GM18520 (cell line): ENCODE data around the gene PCDHB16.
"Not testable (repeated sequence)": the region's sequence is repeated elsewhere in the genome, so short reads cannot be mapped to it uniquely, and the experiment has no call there.

Source experiments
- ATAC-seq: cut with Tn5 transposase; IDR thresholded peaks from one replicate; pipeline ENCODE4 v1.9.1; 2021; ENCODE audit not compliant: unreplicated experiment

PCDHB16 gene

DNA sequence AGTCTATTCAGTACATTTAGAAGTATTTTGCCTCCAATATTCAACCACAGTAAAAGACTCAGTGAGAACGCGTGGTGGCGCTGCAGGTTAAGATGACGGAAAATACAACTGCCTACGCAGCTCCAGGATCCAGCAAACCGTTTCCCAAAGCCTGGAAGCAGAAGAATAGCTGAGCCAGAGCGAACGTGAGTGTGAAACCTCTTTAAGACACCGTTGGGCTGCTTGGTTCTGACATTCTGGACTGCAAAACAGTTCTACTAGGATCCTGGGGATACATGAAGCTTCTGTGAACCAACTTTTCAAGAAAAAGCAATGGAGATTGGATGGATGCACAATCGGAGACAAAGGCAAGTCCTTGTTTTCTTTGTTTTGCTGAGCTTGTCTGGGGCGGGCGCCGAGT is at the start of gene PCDHB16:
Gene PCDHB16, plus strand, starts transcription at position 140 of the 400 bp plus-strand sequence. Its CDS starts 173 bp downstream, at position 313.
- ATAC-seq, result no peak

DNA sequence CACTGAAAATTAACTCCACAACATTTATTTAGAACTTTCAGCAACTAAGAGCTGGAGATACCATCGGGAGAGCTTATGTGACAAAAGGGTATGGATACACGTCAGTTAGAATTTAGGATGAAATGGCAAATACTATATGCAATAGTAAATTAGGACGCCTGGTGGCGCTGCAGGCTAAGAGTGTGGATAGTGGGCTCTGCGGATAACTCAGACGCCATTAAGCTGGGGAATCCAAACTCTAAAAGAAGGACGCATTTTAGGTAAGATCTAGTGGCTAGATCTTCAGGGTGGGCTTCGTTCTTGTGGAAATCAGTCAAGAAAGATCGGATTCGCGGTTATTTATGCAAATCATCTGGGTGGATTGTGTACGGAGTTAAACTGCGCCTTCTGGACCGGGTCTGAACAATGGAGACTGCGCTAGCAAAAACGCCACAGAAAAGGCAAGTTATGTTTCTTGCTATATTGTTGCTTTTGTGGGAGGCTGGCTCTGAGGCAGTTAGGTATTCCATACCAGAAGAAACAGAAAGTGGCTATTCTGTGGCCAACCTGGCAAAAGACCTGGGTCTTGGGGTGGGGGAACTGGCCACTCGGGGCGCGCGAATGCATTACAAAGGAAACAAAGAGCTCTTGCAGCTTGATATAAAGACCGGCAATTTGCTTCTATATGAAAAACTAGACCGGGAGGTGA is 47.0 kb upstream of the PCDHB16 start, which contains the start of gene PCDHB5:
Gene PCDHB5, plus strand, starts transcription at position 177 of the 688 bp plus-strand sequence. Its CDS starts 229 bp downstream, at position 406.
- ATAC-seq, result no peak

DNA sequence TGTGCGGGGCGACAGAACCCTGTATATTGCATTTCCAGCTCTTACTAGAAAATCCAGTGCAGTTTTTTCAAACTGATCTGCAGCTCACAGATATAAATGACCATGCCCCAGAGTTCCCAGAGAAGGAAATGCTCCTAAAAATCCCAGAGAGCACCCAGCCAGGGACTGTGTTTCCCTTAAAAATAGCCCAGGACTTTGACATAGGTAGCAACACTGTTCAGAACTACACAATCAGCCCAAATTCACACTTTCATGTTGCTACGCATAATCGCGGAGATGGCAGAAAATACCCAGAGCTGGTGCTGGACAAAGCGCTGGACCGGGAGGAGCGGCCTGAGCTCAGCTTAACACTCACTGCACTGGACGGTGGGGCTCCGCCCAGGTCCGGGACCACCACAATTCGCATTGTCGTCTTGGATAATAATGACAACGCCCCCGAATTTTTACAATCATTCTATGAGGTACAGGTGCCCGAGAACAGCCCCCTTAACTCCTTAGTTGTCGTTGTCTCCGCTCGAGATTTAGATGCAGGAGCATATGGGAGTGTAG is 46.4 kb upstream of the PCDHB16 start:
- ATAC-seq, result no peak

DNA sequence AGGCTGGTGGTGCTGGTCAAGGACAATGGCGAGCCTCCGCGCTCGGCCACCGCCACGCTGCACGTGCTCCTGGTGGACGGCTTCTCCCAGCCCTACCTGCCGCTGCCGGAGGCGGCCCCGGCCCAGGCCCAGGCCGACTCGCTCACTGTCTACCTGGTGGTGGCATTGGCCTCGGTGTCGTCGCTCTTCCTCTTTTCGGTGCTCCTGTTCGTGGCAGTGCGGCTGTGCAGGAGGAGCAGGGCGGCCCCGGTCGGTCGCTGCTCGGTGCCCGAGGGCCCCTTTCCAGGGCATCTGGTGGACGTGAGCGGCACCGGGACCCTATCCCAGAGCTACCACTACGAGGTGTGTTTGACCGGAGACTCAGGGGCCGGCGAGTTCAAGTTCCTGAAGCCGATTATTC is 44.8 kb upstream of the PCDHB16 start:
- ATAC-seq, result not testable (repeated sequence)

- no peak for ATAC-seq
Measured at GRCh38 chr5:141149812-141150211, 32.4 kb upstream of the PCDHB16 start, which contains the start of gene PCDHB6. PCDHB6 (plus strand) TSS chr5:141150057; CDS start chr5:141150258, 201 bp downstream.

- ATAC-seq, result no peak
Measured at GRCh38 chr5:141150224-141150992, 31.8 kb upstream of the PCDHB16 start.

DNA sequence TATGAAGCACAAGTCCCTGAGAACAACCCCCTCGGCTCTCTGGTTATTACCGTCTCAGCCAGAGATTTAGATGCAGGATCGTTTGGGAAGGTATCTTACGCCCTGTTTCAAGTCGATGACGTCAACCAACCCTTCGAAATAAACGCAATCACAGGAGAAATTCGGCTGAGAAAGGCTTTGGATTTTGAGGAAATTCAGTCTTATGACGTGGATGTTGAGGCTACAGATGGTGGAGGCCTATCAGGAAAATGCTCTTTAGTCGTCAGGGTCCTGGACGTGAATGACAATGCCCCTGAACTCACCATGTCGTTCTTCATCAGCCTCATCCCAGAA is 31.2 kb upstream of the PCDHB16 start:
- ATAC-seq, result no peak

DNA sequence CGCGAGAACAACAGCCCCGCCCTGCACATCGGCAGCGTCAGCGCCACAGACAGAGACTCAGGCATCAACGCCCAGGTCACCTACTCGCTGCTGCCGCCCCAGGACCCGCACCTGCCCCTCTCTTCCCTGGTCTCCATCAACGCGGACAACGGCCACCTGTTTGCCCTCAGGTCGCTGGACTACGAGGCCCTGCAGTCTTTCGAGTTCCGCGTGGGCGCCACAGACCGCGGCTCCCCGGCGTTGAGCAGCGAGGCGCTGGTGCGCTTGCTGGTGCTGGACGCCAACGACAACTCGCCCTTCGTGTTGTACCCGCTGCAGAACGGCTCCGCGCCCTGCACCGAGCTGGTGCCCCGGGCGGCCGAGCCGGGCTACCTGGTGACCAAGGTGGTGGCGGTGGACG is 30.6 kb upstream of the PCDHB16 start:
- not testable (repeated sequence) for ATAC-seq

DNA sequence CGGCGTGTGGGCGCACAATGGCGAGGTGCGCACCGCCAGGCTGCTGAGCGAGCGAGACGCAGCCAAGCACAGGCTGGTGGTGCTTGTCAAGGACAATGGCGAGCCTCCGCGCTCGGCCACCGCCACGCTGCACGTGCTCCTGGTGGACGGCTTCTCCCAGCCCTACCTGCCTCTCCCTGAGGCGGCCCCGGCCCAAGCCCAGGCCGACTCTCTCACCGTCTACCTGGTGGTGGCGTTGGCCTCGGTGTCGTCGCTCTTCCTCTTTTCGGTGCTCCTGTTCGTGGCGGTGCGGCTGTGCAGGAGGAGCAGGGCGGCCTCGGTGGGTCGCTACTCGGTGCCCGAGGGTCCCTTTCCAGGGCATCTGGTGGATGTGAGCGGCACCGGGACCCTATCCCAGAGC is 30.1 kb upstream of the PCDHB16 start:
- not testable (repeated sequence) for ATAC-seq

DNA sequence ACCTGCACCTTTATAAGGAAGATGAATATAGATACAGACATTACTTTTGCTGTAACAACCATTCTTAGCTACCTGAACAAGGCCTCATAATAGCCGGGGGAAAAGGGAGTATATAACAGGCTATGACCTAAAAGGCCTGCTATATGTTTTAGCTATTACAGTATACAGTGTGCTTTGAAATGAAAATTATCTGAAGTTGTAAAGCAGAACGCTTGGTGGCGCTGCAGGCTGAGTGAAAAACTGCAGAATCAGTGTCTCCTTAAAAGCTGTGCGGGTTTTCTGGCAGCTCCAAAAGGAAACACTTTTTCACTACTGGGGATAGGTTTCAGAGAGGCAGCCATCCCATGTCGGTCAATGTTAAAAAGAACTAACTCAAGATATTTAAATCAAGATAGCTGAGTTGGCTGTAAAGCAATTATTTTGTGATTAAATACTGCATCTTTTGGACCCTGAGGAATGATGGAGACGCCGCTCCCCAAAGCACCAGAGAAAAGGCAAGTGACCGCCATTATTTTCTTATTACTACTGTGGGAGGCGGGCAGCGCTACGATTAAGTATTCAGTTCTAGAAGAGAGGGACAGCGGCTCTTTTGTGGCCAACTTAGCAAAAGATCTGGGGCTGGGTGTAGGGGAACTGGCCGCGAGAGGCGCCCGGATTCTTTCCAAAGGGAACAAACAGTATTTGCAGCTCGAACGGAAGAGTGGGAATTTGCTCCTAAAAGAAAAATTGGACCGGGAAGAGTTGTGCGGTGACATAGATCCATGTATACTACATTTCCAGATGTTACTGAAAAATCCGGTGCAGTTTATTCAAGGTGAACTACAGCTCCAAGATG is 26.4 kb upstream of the PCDHB16 start:
- no peak for ATAC-seq

GRCh38 chr5:141157356-141157755 is 24.8 kb upstream of the PCDHB16 start:
- not testable (repeated sequence) for ATAC-seq

DNA sequence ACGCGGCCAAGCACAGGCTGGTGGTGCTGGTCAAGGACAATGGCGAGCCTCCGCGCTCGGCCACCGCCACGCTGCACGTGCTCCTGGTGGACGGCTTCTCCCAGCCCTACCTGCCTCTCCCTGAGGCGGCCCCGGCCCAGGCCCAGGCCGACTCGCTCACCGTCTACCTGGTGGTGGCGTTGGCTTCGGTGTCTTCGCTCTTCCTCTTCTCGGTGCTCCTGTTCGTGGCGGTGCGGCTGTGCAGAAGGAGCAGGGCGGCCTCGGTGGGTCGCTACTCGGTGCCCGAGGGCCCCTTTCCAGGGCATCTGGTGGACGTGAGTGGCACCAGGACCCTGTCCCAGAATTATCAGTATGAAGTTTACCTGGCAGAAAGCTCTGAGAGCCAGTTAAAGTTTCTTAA is 24.3 kb upstream of the PCDHB16 start:
- ATAC-seq, result not testable (repeated sequence)

DNA sequence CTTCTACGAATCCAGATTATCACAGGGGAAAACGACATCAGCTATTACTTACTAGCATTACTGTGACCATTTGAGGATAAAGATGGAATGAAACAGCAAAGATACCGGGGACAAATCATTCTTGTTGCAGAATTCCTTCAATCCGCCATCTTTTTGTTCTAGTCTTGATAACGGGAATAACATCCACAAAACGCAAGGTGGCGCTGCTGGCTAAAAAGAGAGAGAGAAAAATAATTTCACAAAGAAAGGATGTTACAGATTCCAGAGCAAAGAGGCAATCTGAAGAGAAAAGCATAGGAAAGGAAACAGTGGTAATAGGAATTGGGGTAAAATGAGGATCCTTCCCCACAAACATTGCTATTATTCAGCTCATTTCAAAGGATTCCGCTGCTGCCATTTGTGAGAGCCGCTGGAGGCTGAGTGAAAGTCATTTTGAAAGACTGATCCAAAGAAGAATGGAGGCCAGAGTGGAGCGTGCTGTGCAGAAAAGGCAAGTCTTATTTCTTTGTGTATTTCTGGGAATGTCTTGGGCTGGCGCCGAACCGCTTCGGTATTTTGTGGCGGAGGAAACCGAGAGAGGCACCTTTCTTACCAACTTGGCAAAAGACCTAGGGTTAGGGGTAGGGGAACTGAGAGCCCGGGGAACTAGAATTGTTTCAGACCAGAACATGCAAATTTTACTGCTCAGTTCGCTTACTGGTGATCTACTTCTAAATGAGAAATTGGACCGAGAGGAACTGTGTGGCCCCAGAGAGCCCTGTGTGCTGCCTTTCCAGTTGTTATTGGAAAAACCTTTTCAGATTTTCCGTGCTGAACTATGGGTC is 9.6 kb upstream of the PCDHB16 start, which contains the start of gene PCDHB7:
Gene PCDHB7, plus strand, starts transcription at position 264 of the 824 bp plus-strand sequence. Its CDS starts 192 bp downstream, at position 456.
- ATAC-seq, result no peak

DNA sequence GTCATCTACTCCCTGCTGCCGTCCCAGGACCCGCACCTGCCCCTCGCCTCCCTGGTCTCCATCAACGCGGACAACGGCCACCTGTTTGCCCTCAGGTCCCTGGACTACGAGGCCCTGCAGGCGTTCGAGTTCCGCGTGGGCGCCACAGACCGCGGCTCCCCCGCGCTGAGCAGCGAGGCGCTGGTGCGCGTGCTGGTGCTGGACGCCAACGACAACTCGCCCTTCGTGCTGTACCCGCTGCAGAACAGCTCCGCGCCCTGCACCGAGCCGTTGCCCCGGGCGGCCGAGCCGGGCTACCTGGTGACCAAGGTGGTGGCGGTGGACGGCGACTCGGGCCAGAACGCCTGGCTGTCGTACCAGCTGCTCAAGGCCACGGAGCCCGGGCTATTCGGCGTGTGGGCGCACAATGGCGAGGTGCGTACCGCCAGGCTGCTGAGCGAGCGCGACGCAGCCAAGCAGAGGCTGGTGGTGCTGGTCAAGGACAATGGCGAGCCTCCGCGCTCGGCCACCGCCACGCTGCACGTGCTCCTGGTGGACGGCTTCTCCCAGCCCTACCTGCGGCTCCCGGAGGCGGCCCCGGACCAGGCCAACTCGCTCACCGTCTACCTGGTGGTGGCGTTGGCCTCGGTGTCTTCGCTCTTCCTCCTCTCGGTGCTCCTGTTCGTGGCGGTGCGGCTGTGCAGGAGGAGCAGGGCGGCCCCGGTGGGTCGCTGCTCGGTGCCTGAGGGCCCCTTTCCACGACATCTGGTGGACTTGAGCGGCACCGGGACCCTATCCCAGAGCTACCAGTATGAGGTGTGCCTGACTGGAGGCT is 7.7 kb upstream of the PCDHB16 start:
- not testable (repeated sequence) for ATAC-seq

- no peak for ATAC-seq
Measured at GRCh38 chr5:141175933-141176332, 6.3 kb upstream of the PCDHB16 start.

DNA sequence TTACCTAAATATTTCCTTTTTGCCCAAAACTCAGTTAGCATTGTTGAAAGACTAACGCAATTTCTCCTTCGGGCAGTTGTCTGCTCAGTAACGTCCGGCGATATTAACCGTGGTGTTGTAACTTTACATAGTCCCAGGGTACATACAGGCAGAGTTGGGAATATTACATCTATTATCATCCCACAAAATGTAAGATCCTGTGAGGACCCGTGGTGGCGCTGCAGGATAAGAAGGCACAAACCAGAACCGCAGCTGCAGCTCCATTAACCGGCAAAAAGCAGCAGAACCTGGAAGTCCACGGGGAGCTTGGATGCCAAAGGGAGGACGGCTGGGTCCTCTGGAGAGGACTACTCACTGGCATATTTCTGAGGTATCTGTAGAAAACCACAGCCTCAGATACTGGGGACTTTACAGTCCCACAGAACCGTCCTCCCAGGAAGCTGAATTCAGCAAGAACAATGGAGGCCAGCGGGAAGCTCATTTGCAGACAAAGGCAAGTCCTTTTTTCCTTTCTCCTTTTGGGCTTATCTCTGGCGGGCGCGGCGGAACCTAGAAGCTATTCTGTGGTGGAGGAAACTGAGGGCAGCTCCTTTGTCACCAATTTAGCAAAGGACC is 4.5 kb upstream of the PCDHB16 start, which contains the start of gene PCDHB8:
Gene PCDHB8, plus strand, starts transcription at position 214 of the 615 bp plus-strand sequence. Its CDS starts 245 bp downstream, at position 459.
- not testable (repeated sequence) for ATAC-seq

- not testable (repeated sequence) for ATAC-seq
Measured at GRCh38 chr5:141179371-141179770, 2.8 kb upstream of the PCDHB16 start.

GRCh38 chr5:141179876-141180275 is 2.3 kb upstream of the PCDHB16 start:
- not testable (repeated sequence) for ATAC-seq
